GM21825 (cell line): ENCODE data around the gene KLC3.
A peak's percentile ranks its signal among the peaks of the same experiment; 100 is the strongest.

Source experiments
- ATAC-seq: cut with Tn5 transposase; IDR thresholded peaks from one replicate; pipeline ENCODE4 v1.9.1; 2021; ENCODE audit warnings: mild to moderate bottlenecking, moderate library complexity; ENCODE audit not compliant: unreplicated experiment

The KLC3 gene

GRCh38 chr19:45368737-45369340 lies 28.3 kb downstream of the KLC3 start:
- no peak for ATAC-seq

- ATAC-seq, result peak; percentile 94
Observed at GRCh38 chr19:45370410-45371204, 30.1 kb downstream of the KLC3 start, which contains the start of gene ERCC2. Gene ERCC2, minus strand, starts transcription at chr19:45370573. Its CDS starts 33 bp downstream, at chr19:45370540.

- no peak for ATAC-seq
Observed at GRCh38 chr19:45376045-45376724, 35.6 kb downstream of the KLC3 start.

GRCh38 chr19:45380107-45380506 lies 39.6 kb downstream of the KLC3 start:
- ATAC-seq, result no peak

DNA sequence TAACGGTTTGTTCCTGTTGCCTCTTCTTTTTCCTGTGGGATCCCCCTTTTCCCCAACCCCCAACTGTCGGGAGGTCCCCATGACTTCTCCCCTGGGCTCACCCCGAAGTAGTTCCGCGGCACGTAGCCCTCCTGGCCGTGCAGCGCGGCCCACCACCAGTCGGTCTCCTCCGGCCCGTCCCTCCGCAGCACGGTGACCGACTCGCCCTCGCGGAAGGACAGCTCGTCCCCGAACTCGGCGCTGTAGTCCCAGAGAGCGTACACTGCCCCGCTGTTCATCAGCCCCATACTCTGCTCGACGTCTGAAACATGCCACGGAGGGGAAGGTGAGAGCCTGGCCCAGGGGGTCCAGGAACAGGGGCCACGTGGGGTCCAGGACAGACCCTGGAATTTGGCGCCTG lies 41.9 kb downstream of the KLC3 start:
- no peak for ATAC-seq

DNA sequence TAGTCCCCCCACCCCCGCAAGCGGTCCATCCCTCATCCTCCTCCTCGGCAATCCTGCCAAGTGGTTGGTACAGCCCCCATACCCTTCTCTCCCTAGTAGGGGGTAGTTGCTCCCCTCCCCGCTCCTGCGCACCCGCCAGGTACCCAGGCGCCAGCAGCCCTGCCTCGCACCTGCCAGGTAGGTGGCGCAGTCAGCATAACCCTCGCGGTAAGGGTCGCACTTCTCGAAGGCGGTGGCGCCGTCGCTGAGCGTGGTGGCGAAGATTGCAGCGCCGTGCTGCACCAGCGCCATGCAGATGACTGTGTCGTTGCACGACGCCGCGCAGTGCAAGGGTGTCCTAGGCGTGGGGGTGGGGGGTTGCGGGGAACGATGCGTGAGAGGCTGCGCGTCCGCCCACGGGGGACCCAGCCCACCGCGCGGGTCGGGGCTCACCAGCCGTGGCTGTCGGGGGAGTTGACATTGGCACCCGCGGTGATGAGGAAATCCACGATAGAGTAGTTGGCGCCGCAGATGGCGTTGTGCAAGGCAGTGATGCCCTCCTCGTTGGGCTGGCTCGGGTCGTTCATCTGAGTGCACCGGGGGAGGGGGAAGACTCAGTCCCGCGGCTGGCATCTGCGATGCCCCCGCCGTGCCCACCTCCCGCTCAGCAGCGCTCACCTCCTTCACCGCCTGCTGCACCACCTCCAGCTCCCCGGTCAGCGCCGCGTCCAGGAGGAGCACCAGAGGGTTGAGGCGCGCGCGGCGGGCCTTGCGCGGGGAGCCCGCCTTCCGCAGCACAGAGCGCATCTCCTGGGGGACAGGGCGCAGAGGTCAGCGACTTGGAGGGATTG lies 45.1 kb downstream of the KLC3 start:
- ATAC-seq, result no peak

DNA sequence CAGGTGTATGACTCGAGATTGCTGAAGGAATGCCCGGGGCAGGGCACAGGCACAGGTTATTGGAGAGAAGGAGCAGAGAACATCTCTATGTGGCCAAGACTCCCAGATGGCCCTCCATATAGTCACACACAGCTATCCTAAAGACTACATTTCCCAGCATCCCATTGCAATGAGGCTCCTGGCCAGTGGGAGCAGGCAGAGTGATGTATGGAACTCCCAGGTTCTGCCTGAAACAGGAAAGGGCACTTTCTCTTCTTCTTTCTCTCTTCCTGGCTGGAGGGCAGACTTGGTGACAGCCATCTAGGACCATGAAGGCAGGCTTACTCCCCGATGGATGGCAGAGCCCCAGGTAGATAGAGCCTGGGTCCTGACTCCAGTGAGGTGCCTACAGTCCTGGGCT lies 50.8 kb downstream of the KLC3 start:
- ATAC-seq, result no peak

DNA sequence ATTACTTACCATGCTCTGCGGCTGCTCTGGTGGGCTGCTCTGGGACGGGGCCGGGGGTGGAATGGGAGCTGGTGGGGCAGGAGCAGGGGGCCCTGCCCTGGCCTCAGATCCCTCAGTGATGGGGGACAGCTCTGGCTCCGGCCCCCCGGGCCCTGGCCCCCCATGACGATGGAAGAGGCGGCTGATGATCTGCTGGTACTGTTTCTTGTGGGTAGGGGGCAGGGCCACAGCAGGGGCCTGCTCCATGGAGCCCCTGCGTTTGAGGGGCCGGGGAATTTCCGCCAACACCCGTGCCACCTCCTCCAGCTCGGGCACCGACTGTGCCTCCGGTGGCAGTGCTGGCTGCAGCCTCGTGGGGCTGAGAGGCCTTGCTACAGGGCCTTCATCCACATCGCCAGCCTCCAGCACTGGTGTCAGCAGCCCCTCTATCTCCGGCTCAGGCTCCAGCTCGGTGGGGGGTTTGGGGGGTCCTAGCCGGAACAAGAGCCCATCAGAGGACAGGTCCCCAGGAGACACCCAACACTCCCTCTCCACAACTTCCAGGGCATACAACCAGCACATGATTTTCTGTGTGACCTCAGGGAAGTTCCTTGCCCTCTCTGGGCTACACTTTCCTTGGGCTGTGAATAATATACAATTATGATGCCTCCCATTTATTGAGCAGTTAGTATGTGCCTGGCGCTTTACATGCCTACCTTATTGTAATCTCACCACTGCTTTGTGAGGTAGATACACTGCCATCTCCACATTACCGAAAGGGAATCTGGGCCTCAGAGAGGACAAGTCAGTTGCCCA lies 51.5 kb downstream of the KLC3 start:
- no peak for ATAC-seq

GRCh38 chr19:45395821-45396617 lies 55.5 kb downstream of the KLC3 start:
- ATAC-seq, result no peak

DNA sequence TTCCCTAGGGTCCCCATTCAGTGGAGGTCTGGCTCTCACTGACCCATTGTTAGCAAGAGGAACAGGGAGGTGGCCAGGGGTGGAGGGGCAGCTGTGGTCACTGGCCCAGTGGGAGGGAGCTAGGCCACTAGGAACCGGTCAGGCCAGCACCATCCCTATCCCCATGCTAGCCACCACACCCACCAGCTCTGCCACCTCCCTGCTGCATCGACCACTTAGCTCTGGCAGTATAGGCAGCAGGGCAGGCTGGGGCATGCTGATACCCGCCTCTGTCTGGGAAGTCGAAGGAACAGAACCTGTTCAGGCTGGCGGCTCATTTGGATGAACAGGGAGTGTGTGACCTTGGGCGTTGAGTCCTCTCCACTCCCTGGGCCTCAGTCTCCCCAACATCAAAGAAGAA lies 59.6 kb downstream of the KLC3 start:
- no peak for ATAC-seq
